Neuronal stem cell (in vitro differentiated cells): ENCODE data around the gene LUZP2.

Experiments
- DNase-seq: peaks from one replicate; pipeline ENCODE4 v3.0.0-alpha.2; 2013; ENCODE audit warnings: low spot score
- H2AFZ ChIP-seq: one replicate; pipeline ENCODE4 v1.6.1; 2013; ENCODE audit warnings: mild to moderate bottlenecking, low read length, inconsistent platforms
- H2AK5ac ChIP-seq: 2 replicates; pipeline ENCODE4 v1.6.1; 2013; ENCODE audit warnings: low read depth, mild to moderate bottlenecking, inconsistent platforms, low read length, moderate library complexity, mixed read lengths
- H2BK120ac ChIP-seq: 2 replicates; pipeline ENCODE4 v1.6.1; 2013; ENCODE audit warnings: low read depth, mild to moderate bottlenecking, inconsistent platforms, low read length, moderate library complexity, mixed read lengths
- H2BK12ac ChIP-seq: one replicate; pipeline ENCODE4 v1.6.1; 2013; ENCODE audit warnings: low read length, inconsistent platforms
- H2BK15ac ChIP-seq: 2 replicates; pipeline ENCODE4 v1.6.1; 2013; ENCODE audit warnings: mild to moderate bottlenecking, low read length, inconsistent platforms, mixed read lengths
- H2BK5ac ChIP-seq: one replicate; pipeline ENCODE4 v1.6.1; 2013; ENCODE audit warnings: inconsistent platforms, mild to moderate bottlenecking, low read length, moderate library complexity
- H3K14ac ChIP-seq: one replicate; pipeline ENCODE4 v1.6.1; 2013; ENCODE audit warnings: low read length, inconsistent platforms
- H3K18ac ChIP-seq: 2 replicates; pipeline ENCODE4 v1.6.1; 2013; ENCODE audit warnings: low read length, inconsistent platforms
- H3K23ac ChIP-seq: 2 replicates; pipeline ENCODE4 v1.6.1; 2013; ENCODE audit warnings: low read depth, mild to moderate bottlenecking, mixed read lengths, low read length, inconsistent platforms; ENCODE audit not compliant: poor library complexity
- H3K27ac ChIP-seq: replicated peaks from 3 replicates; pipeline ENCODE4 v1.5.1; 2013; ENCODE audit warnings: low read length, inconsistent platforms
- H3K27me3 ChIP-seq, 3 experiments: 2 replicates each; pipeline ENCODE4 v1.6.1; 2013; ENCODE audit warnings: low read length in 3 of 3, mild to moderate bottlenecking in 2 of 3, inconsistent platforms in 1 of 3, low read depth in 1 of 3, mixed read lengths in 1 of 3, moderate library complexity in 1 of 3; ENCODE audit not compliant: control insufficient read depth in 3 of 3, insufficient read depth in 3 of 3
- H3K36me3 ChIP-seq, 2 donors: replicated peaks in 1 of 2; 2 replicates each; pipeline ENCODE4 v1.6.1; 2013; ENCODE audit warnings: low read length in 2 of 2; ENCODE audit not compliant: control insufficient read depth in 2 of 2, insufficient read depth in 2 of 2
- H3K4ac ChIP-seq: 2 replicates; pipeline ENCODE4 v1.6.1; 2013; ENCODE audit warnings: inconsistent platforms, mild to moderate bottlenecking, low read length, moderate library complexity
- H3K4me1 ChIP-seq, 2 donors: 1 replicate in 1 of 2; 2 replicates in 1 of 2; pipeline ENCODE4 v1.6.1; 2013; ENCODE audit warnings: low read length in 2 of 2, low read depth in 1 of 2; ENCODE audit not compliant: control insufficient read depth in 2 of 2, insufficient read depth in 1 of 2
- H3K4me2 ChIP-seq: one replicate; pipeline ENCODE4 v1.6.1; 2013; ENCODE audit warnings: mild to moderate bottlenecking, low read length, inconsistent platforms; ENCODE audit not compliant: insufficient read depth, poor library complexity, severe bottlenecking
- H3K4me3 ChIP-seq, 2 donors: 2 replicates each; pipeline ENCODE4 v1.5.1; 2013; ENCODE audit warnings: low read length in 2 of 2, mild to moderate bottlenecking in 2 of 2, inconsistent platforms in 1 of 2, moderate library complexity in 1 of 2
- H3K79me1 ChIP-seq: one replicate; pipeline ENCODE4 v1.6.1; 2013; ENCODE audit warnings: low read depth, mild to moderate bottlenecking, inconsistent platforms, low read length, moderate library complexity
- H3K9ac ChIP-seq: one replicate; pipeline ENCODE4 v1.6.1; 2013; ENCODE audit warnings: mild to moderate bottlenecking, low read depth, low read length, inconsistent platforms; ENCODE audit not compliant: poor library complexity
- H3K9me3 ChIP-seq, 2 donors: replicated peaks in 1 of 2; 2 replicates each; pipeline versions ENCODE3 to v1.6.1; 2013; ENCODE audit warnings: low read length in 2 of 2, mild to moderate bottlenecking in 2 of 2, inconsistent platforms in 1 of 2, low read depth in 1 of 2, mixed read lengths in 1 of 2, moderate library complexity in 1 of 2; ENCODE audit not compliant: control insufficient read depth in 2 of 2, insufficient read depth in 1 of 2
- H4K8ac ChIP-seq: one replicate; pipeline ENCODE4 v1.6.1; 2013; ENCODE audit warnings: low read depth, mild to moderate bottlenecking, inconsistent platforms, low read length, moderate library complexity
- H4K91ac ChIP-seq: one replicate; pipeline ENCODE4 v1.6.1; 2013; ENCODE audit warnings: low read length, low read depth, mild to moderate bottlenecking, inconsistent platforms; ENCODE audit not compliant: poor library complexity
- WGBS, 2 donors: extraction: QIAGEN DNeasy Blood & Tissue Kit; methylation state at CpG; one replicate each; pipeline ENCODE4 v1.1.7; 2013; ENCODE audit warnings: missing lambda C conversion rate in 2 of 2, mixed read lengths in 1 of 2; ENCODE audit not compliant: insufficient read length in 2 of 2, insufficient replicate concordance in 1 of 2; ENCODE audit errors: extremely low coverage in 2 of 2; 5-methylcytosine and 5-hydroxymethylcytosine counted together

LUZP2 gene

DNA sequence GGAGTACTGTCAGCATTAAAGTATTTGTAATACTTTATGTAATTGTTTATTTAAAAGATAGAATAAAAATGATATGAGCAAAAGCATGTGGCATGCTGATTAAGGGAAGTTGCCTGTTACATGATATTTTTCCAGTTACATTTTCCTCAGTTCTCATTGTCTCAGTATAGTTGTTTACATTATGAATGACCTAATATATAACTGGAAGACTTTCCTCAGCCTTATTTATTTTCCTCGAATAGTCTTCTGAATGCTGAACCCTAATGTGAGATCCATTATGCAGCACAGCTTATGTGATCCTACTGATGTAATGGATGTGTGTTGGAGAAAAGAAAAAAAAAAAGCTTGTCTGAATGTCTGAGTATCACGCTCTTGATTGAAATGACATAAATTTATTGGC lies 95.5 kb downstream of the LUZP2 start:
- Histone ChIP-seq H4K91ac (no peak overlapping the region), H3K9ac (no peak overlapping the region), H3K27me3 (no peaks in the 10 kb centered on the region), H2BK5ac (no peak overlapping the region), H3K4me3 (no peak overlapping the region), H3K4ac (no peak overlapping the region), H4K8ac (no peak overlapping the region), H3K36me3 (no peaks in the 10 kb centered on the region), H3K9me3 (no peaks in the 10 kb centered on the region), H2BK15ac (no peak overlapping the region), H2BK120ac (no peak overlapping the region), H3K14ac (no peak overlapping the region), H2AFZ (no peak overlapping the region), H3K4me1 (no peaks in the 10 kb centered on the region), H3K18ac (no peak overlapping the region), H3K27ac (no peak overlapping the region), H3K79me1 (no peaks in the 10 kb centered on the region), H3K23ac (no peak overlapping the region), H2AK5ac (no peak overlapping the region), H2BK12ac (no peak overlapping the region), H3K4me2 (no peak overlapping the region)
- no peak for DNase-seq
- no CpG with 5 or more reads among the region's 2 CpGs for WGBS, 2 donors

DNA sequence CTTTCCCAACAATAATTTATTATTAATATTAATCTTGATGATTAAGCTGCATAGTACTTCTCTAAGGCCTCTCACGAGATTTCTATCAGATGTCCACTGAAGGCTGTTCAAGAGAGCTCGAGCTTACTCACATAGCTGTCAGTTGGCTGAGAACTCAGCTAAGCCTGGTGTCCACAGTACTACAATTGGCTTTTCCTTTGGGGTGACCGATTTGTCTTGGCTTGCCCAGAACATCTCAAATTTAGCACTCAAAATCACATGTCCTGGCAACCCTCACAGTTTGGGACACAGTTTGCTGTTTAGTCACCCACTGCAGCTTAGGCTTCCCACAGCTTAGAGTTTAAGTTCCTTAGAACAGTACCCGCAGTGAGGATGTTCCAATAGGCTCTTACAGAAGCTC lies 96.5 kb downstream of the LUZP2 start:
- H3K27ac ChIP-seq, result no peak overlapping the region
- H3K9ac ChIP-seq, result no peak overlapping the region
- H2BK5ac ChIP-seq, result no peak overlapping the region
- H3K23ac ChIP-seq, result no peak overlapping the region
- no peak overlapping the region for H3K4ac ChIP-seq
- H3K4me3 ChIP-seq, result no peak overlapping the region
- no peak overlapping the region for H3K4me2 ChIP-seq
- H2AFZ ChIP-seq, result no peak overlapping the region
- H2AK5ac ChIP-seq, result no peak overlapping the region
- no peak overlapping the region for H2BK15ac ChIP-seq
- no peaks in the 10 kb centered on the region for H3K36me3 ChIP-seq
- H3K4me1 ChIP-seq, result no peaks in the 10 kb centered on the region
- H3K79me1 ChIP-seq, result no peaks in the 10 kb centered on the region
- no peak overlapping the region for H4K8ac ChIP-seq
- H2BK12ac ChIP-seq, result no peak overlapping the region
- H3K27me3 ChIP-seq, result no peaks in the 10 kb centered on the region
- H3K18ac ChIP-seq, result no peak overlapping the region
- no CpG with 5 or more reads among the region's 4 CpGs for WGBS, 2 donors
- H3K14ac ChIP-seq, result no peak overlapping the region
- no peak for DNase-seq
- H3K9me3 ChIP-seq, result no peaks in the 10 kb centered on the region
- H2BK120ac ChIP-seq, result no peak overlapping the region
- H4K91ac ChIP-seq, result no peak overlapping the region

DNA sequence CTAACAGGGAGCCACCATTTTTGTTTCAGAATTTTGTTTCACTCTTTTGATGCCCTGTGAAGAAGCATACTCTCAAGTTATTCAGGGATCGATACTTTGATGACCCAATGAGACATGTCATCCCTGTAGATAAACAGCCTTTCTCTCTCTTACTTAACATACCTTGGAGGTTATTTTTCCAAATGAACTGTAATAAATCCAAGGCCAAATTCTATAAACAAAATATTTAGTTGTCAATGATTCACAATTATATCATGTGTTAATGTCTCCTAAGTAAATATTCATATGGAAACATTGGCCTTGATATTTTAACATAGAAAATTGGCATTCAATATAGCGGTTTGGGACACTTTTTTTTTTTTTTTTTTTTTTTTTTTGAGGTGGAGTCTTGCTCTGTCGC lies 97.5 kb downstream of the LUZP2 start:
- no peak overlapping the region for H3K18ac ChIP-seq
- no peak overlapping the region for H2BK12ac ChIP-seq
- H2BK15ac ChIP-seq, result no peak overlapping the region
- no peak overlapping the region for H3K23ac ChIP-seq
- H4K91ac ChIP-seq, result no peak overlapping the region
- H3K4me3 ChIP-seq, result no peak overlapping the region
- no peak overlapping the region for H3K27ac ChIP-seq
- no peaks in the 10 kb centered on the region for H3K9me3 ChIP-seq
- H3K14ac ChIP-seq, result no peak overlapping the region
- no peak for DNase-seq
- H2BK120ac ChIP-seq, result no peak overlapping the region
- H4K8ac ChIP-seq, result no peak overlapping the region
- WGBS, 2 donors, result no CpG with 5 or more reads among the region's 3 CpGs
- H3K4me1 ChIP-seq, result peaks cover 0 to 1% of the 10 kb centered on the region in 2 donors
- H2AFZ ChIP-seq, result no peak overlapping the region
- no peak overlapping the region for H3K9ac ChIP-seq
- no peak overlapping the region for H2BK5ac ChIP-seq
- H3K4me2 ChIP-seq, result no peak overlapping the region
- no peak overlapping the region for H3K4ac ChIP-seq
- H3K79me1 ChIP-seq, result no peaks in the 10 kb centered on the region
- no peaks in the 10 kb centered on the region for H3K27me3 ChIP-seq
- no peak overlapping the region for H2AK5ac ChIP-seq
- H3K36me3 ChIP-seq, result no peaks in the 10 kb centered on the region

DNA sequence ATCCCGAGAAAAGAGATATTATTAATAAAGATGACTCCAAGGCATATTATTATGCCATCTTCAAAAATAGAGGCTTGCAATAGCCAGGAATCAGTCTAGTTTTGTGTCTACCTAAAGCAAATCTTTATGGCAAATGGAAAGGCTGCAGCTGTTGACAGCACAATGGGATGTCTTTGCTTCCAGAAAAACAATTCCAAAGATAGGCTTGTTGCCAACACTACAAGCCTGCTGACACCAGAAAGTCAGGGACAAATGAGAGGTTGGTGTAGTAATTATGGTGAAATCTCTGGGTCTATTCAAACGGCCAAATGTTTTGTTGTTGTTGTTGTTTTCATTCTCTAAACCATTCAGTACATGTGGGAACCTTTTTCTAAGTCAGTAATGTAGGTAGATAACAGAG lies 101.8 kb downstream of the LUZP2 start:
- Histone ChIP-seq H2BK12ac (no peak overlapping the region), H3K4ac (no peak overlapping the region), H2BK5ac (no peak overlapping the region), H3K14ac (no peak overlapping the region), H2BK15ac (no peak overlapping the region), H3K18ac (no peak overlapping the region), H3K4me3 (no peak overlapping the region), H3K27me3 (no peaks in the 10 kb centered on the region), H4K91ac (no peak overlapping the region), H3K23ac (no peak overlapping the region), H2AK5ac (no peak overlapping the region), H3K9me3 (no peaks in the 10 kb centered on the region), H2BK120ac (no peak overlapping the region), H3K9ac (no peak overlapping the region), H4K8ac (no peak overlapping the region), H3K36me3 (no peaks in the 10 kb centered on the region), H3K27ac (no peak overlapping the region), H3K4me2 (no peak overlapping the region), H3K79me1 (no peaks in the 10 kb centered on the region), H2AFZ (no peak overlapping the region), H3K4me1 (peaks cover 0 to 1% of the 10 kb centered on the region in 2 donors)
- no peak for DNase-seq
- no CpG with 5 or more reads among the region's 2 CpGs for WGBS, 2 donors
